ENCODE results near the gene PADI1. TPM values are rescaled to one million over a fixed set of nuclear protein-coding genes. Genes with fewer than 3 reads are reported as not detected.
A peak's percentile ranks its signal among the peaks of the same experiment; 100 is the strongest.

Gene PADI1
- total and polyA plus RNA-seq, 2 of the 8 experiments (the other 6 are each of a cell fraction or from before 2014, with no cell fraction given): 0.20 to 0.30 TPM

DNA sequence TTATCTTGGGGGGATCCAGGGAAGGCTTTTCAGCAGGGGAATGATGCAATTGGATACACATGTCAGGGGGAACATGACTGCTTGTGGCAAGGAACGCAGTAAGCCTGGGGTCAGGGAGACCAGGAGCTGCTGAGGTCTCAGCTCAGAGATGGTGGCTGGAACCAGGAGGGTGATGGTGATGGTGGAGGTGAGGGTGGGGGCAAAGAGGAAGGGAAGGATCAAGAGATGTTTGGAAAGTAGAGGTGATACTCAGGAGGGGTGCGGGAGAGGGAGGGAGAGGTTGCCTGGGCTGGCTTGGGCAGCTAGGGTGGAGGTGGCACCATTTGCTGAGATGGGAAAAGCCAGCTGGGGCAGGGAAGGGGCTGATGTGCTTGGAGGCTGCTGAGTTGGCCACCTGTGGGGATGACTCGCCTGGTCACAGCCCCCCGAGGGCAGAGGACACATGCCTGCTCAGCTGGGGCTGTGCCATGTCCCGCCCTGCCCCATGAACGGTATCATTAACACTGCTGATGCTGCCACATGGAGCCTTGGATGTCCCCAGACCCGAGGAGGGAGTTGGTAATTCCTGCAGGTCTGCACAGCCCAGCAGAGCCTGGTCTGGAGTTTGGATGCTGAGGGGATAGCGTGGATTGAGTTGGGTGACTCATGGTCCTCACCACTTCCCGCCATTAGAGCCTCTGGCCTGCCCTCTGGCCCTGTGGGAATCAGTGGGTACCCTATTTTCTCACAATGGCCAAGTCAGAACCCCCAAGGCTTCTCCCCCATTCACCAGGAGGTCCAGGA is 6.3 kb upstream of the PADI1 start:
- Histone ChIP-seq H3K4me2 (ENCODE audit: insufficient read depth in 1 of 2, low read depth in 2 of 2, low read length in 2 of 2) (no peak overlapping the region), H4K8ac (ENCODE audit: extremely low read depth, insufficient read depth, low read length) (no peak overlapping the region), H3K23ac (ENCODE audit: insufficient read length) (no peak overlapping the region), H3K23me2 (ENCODE audit: low read depth, low read length) (peaks cover 2% of the 10 kb centered on the region; the same call in 1 of the 2 replicates), H3K56ac (replicated peaks; ENCODE audit: insufficient read length, low read depth, low read length) (no peak overlapping the region), H2AFZ (ENCODE audit: low read length) (no peak overlapping the region), H2BK12ac (ENCODE audit: low read depth, low read length) (peak overlapping the region; percentile 39; the same call in 1 of the 2 replicates), H3K4ac (replicated peaks; ENCODE audit: insufficient read length, low read depth, low read length) (no peak overlapping the region), H3K4me1 (replicated peaks in 1 of 4; ENCODE audit: control insufficient read depth in 3 of 4, insufficient read depth in 4 of 4, low read length in 3 of 4) (no peaks in the 10 kb centered on the region; a peak in 1 of 7 replicates), H3K9ac (replicated peaks in 1 of 4; ENCODE audit: extremely low read depth in 1 of 4, low read depth in 3 of 4, low read length in 3 of 4) (no peak overlapping the region), H4K91ac (replicated peaks; ENCODE audit: insufficient read length, low read length) (no peak overlapping the region), H3K14ac (ENCODE audit: insufficient read length) (no peak overlapping the region), H4K5ac (ENCODE audit: insufficient read length, low read depth, low read length) (no peak overlapping the region), H3K79me2 (ENCODE audit: control insufficient read depth in 1 of 2, insufficient read depth in 2 of 2, low read length in 2 of 2) (no peaks in the 10 kb centered on the region), H2BK15ac (ENCODE audit: low read length) (no peak overlapping the region), H3K9me3 (ENCODE audit: insufficient read depth in 2 of 2, low read depth in 1 of 2, low read length in 1 of 2) (no peaks in the 10 kb centered on the region), H2AK5ac (ENCODE audit: low read depth, low read length) (no peak overlapping the region), H2BK120ac (replicated peaks; ENCODE audit: low read depth, low read length) (no peak overlapping the region), H3K4me3 (ENCODE audit: extremely low read depth in 1 of 4, insufficient read depth in 2 of 4, low read depth in 3 of 4, low read length in 4 of 4) (no peak overlapping the region), H2BK20ac (ENCODE audit: low read length) (no peak overlapping the region), H3K18ac (ENCODE audit: extremely low read depth, low read length) (no peak overlapping the region; the same call in 1 of the 2 replicates), H3K27ac (ENCODE audit: low read depth, low read length) (no peak overlapping the region), H3K79me1 (ENCODE audit: low read depth, low read length) (no peaks in the 10 kb centered on the region), H2BK5ac (ENCODE audit: low read depth, low read length) (no peak overlapping the region), H4K20me1 (replicated peaks in 1 of 2; ENCODE audit: control insufficient read depth in 1 of 2, insufficient read depth in 2 of 2, low read length in 2 of 2) (no peaks in the 10 kb centered on the region), H3K27me3 (replicated peaks in 1 of 4; ENCODE audit: control insufficient read depth in 3 of 4, extremely low read depth in 1 of 4, insufficient read depth in 3 of 4, low read length in 3 of 4) (no peaks in the 10 kb centered on the region), H3K36me3 (ENCODE audit: control insufficient read depth in 2 of 4, insufficient read depth in 4 of 4, low read length in 3 of 4) (no peaks in the 10 kb centered on the region)
- ChIA-PET POLR2A (ENCODE audit: partially characterized antibody) (interaction anchor here (1.3 kb wide), 1 partner anchor 9 kb away, joined by 3 read pairs; no protein-coding TSS in a partner anchor), CTCF (ENCODE audit: partially characterized antibody) (interaction anchor here (1.0 to 1.9 kb wide), 4 partner anchors 16 to 73 kb away, joined by 3 to 11 read pairs (median 4); no protein-coding TSS in a partner anchor)
- DNase-seq (ENCODE audit: low read depth in 1 of 2, low spot score in 2 of 2) (no peak), FAIRE-seq (no peak)
- WGBS, 2 experiments (ENCODE audit: extremely low coverage in 1 of 2, insufficient coverage in 1 of 2, insufficient read length in 1 of 2, insufficient replicate concordance in 2 of 2, low coverage in 1 of 2, low lambda C conversion rate in 2 of 2, missing lambda C conversion rate in 1 of 2): 87% methylated on average over 9 of the region's 9 CpGs; no CpG with 5 or more reads in 1 of the 2 experiments
- TF ChIP-seq TAF1 (IDR thresholded peaks at IDR 0.05; ENCODE audit: low read depth, low read length): no peak
- TF ChIP-seq, protein P1, sequence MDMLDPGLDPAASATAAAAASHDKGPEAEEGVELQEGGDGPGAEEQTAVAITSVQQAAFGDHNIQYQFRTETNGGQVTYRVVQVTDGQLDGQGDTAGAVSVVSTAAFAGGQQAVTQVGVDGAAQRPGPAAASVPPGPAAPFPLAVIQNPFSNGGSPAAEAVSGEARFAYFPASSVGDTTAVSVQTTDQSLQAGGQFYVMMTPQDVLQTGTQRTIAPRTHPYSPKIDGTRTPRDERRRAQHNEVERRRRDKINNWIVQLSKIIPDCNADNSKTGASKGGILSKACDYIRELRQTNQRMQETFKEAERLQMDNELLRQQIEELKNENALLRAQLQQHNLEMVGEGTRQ (IDR thresholded peaks at IDR 0.05; ENCODE audit: low read length): no peak
- TF ChIP-seq SIRT6 (IDR thresholded peaks at IDR 0.05; ENCODE audit: low read length): no peak
- TF ChIP-seq SP4 (IDR thresholded peaks at IDR 0.05; ENCODE audit: low read length): no peak
- TF ChIP-seq GABPA (IDR thresholded peaks at IDR 0.05; ENCODE audit: borderline replicate concordance, insufficient read depth, low read length): no peak
- TF ChIP-seq EGR1 (IDR thresholded peaks at IDR 0.05; ENCODE audit: borderline replicate concordance, low read depth, low read length): no peak
- TF ChIP-seq NRF1 (IDR thresholded peaks at IDR 0.05; ENCODE audit: low read depth, low read length): no peak
- no peak for TF ChIP-seq TBP (IDR thresholded peaks at IDR 0.05; ENCODE audit: low read depth, low read length)
- no peak for TF ChIP-seq SIX5 (IDR thresholded peaks at IDR 0.05; ENCODE audit: low read depth, low read length)
- TF ChIP-seq EP300 (IDR thresholded peaks at IDR 0.05; ENCODE audit: borderline replicate concordance in 1 of 2, low read depth in 2 of 2, low read length in 2 of 2): no peak
- TF ChIP-seq KDM4A (IDR thresholded peaks at IDR 0.05; ENCODE audit: low read depth, low read length, severe bottlenecking): no peak
- no peak for TF ChIP-seq CREB1 (IDR thresholded peaks at IDR 0.05)
